C4-2B (cell line): ENCODE measurements around the gene PCDHA12.
A peak's percentile ranks its signal among the peaks of the same experiment; 100 is the strongest.
"Not testable (repeated sequence)": the region's sequence is repeated elsewhere in the genome, so short reads cannot be mapped to it uniquely, and the experiment has no call there.

Source experiments
- H3K27ac ChIP-seq: fragments of 450-650 bp; 2 replicates; pipeline ENCODE4 v1.5.1; 2017
- ZFX ChIP-seq: fragments of 450-650 bp; IDR thresholded peaks from 2 replicates; pipeline ENCODE4 v1.6.1; 2017
- TF ChIP-seq, protein P1 (sequence below): fragments of 450-650 bp; conservative IDR thresholded peaks from 2 replicates; pipeline ENCODE4 v1.5.1; 2017; ENCODE audit warnings: mild to moderate bottlenecking

PCDHA12 gene

DNA sequence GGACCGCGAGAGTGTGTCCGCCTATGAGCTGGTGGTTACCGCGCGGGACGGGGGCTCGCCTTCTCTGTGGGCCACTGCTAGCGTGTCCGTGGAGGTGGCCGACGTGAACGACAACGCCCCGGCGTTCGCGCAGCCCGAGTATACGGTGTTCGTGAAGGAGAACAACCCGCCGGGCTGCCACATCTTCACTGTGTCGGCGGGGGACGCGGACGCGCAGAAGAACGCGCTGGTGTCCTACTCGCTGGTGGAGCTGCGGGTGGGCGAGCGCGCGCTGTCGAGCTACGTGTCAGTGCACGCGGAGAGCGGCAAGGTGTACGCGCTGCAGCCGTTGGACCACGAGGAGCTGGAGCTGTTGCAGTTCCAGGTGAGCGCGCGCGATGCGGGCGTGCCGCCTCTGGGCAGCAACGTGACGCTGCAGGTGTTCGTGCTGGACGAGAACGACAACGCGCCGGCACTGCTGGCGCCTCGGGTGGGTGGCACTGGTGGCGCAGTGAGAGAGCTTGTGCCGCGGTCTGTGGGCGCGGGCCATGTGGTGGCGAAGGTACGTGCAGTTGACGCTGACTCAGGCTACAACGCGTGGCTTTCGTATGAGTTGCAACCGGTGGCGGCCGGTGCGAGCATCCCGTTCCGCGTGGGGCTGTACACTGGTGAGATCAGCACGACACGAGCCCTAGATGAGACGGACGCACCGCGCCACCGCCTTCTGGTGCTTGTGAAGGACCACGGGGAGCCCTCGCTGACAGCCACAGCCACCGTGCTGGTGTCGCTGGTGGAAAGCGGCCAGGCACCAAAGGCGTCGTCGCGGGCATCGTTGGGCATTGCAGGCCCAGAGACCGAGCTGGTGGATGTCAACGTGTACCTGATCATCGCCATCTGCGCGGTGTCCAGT lies 39.2 kb upstream of the PCDHA12 start:
- no peak for TF ChIP-seq ZFX
- TF ChIP-seq, protein P1, sequence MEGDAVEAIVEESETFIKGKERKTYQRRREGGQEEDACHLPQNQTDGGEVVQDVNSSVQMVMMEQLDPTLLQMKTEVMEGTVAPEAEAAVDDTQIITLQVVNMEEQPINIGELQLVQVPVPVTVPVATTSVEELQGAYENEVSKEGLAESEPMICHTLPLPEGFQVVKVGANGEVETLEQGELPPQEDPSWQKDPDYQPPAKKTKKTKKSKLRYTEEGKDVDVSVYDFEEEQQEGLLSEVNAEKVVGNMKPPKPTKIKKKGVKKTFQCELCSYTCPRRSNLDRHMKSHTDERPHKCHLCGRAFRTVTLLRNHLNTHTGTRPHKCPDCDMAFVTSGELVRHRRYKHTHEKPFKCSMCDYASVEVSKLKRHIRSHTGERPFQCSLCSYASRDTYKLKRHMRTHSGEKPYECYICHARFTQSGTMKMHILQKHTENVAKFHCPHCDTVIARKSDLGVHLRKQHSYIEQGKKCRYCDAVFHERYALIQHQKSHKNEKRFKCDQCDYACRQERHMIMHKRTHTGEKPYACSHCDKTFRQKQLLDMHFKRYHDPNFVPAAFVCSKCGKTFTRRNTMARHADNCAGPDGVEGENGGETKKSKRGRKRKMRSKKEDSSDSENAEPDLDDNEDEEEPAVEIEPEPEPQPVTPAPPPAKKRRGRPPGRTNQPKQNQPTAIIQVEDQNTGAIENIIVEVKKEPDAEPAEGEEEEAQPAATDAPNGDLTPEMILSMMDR: no peak
- no peak overlapping the region for H3K27ac ChIP-seq

DNA sequence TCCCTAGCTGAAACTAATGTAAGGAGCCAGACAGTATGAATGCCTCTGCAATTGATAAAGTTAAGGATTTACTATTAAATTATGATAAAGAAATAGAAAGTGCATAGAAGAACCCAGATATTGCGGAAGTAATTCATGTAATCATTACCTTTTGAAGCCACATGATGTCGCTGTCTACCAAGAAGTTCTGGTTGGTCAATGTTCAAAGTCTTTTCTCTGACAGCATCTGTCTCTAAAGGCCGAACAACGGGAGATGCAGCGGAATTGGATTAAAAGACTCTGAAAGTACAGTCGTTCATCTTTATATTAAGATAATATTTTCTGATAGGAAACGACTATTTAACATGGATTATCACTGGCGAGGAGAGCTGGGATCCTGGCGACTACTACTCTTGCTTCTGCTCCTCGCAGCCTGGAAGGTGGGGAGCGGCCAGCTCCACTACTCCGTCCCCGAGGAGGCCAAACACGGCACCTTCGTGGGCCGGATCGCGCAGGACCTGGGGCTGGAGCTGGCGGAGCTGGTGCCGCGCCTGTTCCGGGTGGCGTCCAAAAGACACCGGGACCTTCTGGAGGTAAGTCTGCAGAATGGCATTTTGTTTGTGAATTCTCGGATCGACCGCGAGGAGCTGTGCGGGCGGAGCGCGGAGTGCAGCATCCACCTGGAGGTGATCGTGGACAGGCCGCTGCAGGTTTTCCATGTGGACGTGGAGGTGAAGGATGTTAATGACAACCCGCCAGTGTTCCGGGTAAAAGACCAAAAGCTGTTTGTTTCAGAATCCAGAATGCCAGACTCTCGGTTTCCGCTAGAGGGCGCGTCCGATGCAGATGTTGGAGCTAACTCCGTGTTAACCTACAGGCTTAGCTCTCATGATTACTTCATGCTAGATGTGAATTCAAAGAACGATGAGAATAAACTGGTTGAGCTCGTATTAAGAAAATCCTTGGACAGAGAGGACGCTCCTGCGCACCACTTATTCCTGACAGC lies 33.8 kb upstream of the PCDHA12 start, which contains the start of gene PCDHA8:
PCDHA8 (plus strand) TSS at position 210 of the 985 bp plus-strand sequence; CDS start at position 345, 135 bp downstream.
- TF ChIP-seq ZFX: no peak
- TF ChIP-seq, protein P1: peak; percentile 83
- H3K27ac ChIP-seq: no peak within 1 kb of the TSS

DNA sequence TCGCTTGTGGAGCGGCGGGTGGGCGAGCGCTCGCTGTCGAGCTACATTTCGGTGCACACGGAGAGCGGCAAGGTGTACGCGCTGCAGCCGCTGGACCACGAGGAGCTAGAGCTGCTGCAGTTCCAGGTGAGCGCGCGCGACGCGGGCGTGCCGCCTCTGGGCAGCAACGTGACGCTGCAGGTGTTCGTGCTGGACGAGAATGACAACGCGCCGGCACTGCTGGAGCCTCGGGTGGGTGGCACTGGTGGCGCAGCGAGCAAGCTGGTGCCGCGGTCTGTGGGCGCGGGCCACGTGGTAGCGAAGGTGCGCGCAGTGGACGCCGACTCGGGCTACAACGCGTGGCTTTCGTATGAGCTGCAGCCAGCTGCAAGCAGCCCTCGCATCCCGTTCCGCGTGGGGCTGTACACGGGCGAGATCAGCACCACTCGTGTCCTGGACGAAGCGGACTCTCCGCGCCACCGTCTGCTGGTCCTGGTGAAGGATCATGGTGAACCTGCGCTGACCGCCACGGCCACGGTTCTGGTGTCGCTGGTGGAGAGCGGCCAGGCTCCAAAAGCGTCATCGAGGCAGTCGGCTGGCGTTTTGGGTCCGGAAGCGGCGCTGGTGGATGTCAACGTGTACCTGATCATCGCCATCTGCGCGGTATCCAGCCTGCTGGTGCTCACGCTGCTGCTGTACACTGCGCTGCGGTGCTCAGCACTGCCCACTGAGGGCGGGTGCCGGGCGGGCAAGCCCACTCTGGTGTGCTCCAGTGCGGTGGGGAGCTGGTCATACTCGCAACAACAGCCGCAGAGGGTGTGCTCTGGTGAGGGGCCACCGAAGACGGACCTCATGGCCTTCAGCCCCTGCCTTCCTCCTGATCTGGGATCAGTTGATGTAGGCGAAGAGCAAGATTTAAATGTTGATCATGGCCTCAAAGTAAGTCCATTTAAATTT lies 32.0 kb upstream of the PCDHA12 start:
- H3K27ac ChIP-seq: no peak overlapping the region
- no peak for TF ChIP-seq ZFX
- TF ChIP-seq, protein P1: no peak

DNA sequence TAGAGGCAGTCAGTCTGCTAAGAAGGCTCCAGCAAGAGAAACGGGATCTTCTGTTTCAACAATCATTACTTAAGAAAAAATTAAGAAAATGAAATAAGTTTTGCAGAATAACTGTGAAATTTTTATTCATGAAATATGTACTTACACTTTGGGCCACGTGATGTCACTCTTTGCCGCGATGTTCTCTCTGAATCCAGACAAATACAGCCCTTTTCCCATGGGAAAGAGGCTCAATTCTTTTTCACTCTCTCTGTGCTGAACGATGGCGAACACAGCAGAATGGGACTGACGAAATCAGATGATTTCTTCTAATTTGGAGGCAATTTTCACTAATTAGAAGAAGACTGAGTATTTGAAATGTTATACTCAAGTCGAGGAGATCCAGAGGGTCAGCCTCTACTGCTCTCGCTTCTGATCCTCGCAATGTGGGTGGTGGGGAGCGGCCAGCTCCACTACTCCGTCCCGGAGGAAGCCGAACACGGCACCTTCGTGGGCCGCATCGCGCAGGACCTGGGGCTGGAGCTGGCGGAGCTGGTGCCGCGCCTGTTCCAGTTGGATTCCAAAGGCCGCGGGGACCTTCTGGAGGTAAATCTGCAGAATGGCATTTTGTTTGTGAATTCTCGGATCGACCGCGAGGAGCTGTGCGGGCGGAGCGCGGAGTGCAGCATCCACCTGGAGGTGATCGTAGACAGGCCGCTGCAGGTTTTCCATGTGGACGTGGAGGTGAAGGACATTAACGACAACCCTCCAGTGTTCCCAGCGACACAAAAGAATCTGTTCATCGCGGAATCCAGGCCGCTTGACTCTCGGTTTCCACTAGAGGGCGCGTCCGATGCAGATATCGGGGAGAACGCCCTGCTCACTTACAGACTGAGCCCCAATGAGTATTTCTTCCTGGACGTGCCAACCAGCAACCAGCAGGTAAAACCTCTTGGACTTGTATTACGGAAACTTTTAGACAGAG lies 26.7 kb upstream of the PCDHA12 start, which contains the start of gene PCDHA9:
PCDHA9 (plus strand) TSS at position 244 of the 964 bp plus-strand sequence; CDS start at position 358, 114 bp downstream.
- TF ChIP-seq, protein P1: peak; percentile 58
- H3K27ac ChIP-seq: not testable (repeated sequence)

DNA sequence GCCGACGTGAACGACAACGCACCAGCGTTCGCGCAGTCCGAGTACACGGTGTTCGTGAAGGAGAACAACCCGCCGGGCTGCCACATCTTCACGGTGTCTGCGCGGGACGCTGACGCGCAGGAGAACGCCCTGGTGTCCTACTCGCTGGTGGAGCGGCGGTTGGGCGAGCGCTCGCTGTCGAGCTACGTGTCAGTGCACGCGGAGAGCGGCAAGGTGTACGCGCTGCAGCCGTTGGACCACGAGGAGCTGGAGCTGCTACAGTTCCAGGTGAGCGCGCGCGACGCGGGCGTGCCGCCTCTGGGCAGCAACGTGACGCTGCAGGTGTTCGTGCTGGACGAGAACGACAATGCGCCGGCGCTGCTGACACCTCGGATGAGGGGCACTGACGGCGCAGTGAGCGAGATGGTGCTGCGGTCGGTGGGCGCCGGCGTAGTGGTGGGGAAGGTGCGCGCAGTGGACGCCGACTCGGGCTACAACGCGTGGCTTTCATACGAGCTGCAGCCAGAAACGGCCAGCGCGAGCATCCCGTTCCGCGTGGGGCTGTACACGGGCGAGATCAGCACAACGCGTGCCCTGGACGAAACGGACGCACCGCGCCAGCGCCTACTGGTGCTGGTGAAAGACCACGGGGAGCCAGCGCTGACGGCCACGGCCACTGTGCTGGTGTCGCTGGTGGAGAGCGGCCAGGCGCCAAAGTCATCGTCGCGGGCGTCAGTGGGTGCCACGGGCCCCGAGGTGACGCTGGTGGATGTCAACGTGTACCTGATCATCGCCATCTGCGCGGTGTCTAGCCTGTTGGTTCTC lies 25.1 kb upstream of the PCDHA12 start:
- H3K27ac ChIP-seq: not testable (repeated sequence)
